HCT116 (cell line): ENCODE measurements around the gene WDR93. TPM values are rescaled to one million over a fixed set of nuclear protein-coding genes. Genes with fewer than 3 reads are reported as not detected.

Experiments
- ATAC-seq: fragments of 200-7000 bp; cut with Tn5 transposase; 2 replicates; pipeline ENCODE4 v1.9.1; 2020; ENCODE audit warnings: mild to moderate bottlenecking, moderate library complexity
- BruUV-seq: library from RNA; stranded (reverse); fragments of 400-500 nt; replicated peaks from 2 replicates; lab custom pipeline; 2021; lab: Mats Ljungman, UMichigan
- CTCF ChIA-PET: fragments of 300-600 bp; sonication (Branson Sonifier 250); formaldehyde crosslinking; loops from one replicate; lab custom pipeline; 2021; ENCODE audit warnings: antibody characterized with exemption; lab: Charles Lee
- POLR2A ChIA-PET: fragments of 300-600, 350-600 bp; sonication (Branson Sonifier 250); formaldehyde crosslinking; loops from one replicate; lab custom pipeline; 2021; ENCODE audit warnings: antibody characterized with exemption; lab: Charles Lee
- RAD21 ChIA-PET, 2 experiments: fragments of 300-600 bp; sonication (Branson Sonifier 250); formaldehyde crosslinking; loops; one replicate each; lab custom pipeline; 2023; ENCODE audit warnings: low total read pairs in 2 of 2; ENCODE audit not compliant: uncharacterized antibody in 2 of 2, unreplicated experiment in 2 of 2, low non-redundant PET in 1 of 2; lab: Charles Lee
- DNase-seq: peaks from one replicate; pipeline ENCODE4 v3.0.0-alpha.2; 2010; ENCODE audit warnings: low read depth, low spot score
- H2AFZ ChIP-seq: fragments of 200-600 bp; shearing (Covaris generic), sonication (generic); 2 replicates; pipeline ENCODE4 v1.6.1; 2017; ENCODE audit warnings: low read depth, mixed run types, mixed read lengths, antibody characterized with exemption, low read length; ENCODE audit not compliant: poor library complexity, severe bottlenecking
- H3K27ac ChIP-seq: 2 replicates; pipeline ENCODE4 v1.5.1; 2012; ENCODE audit warnings: low read depth, low read length
- H3K27me3 ChIP-seq: fragments of 200-600 bp; sonication (generic); 2 replicates; pipeline ENCODE4 v1.6.1; 2016; ENCODE audit warnings: mixed run types, low read length, mixed read lengths; ENCODE audit not compliant: insufficient read depth
- H3K36me3 ChIP-seq, 2 experiments: fragments of 200-500 bp in 1 of 2; fragments of 200-600 bp in 1 of 2; sonication (Bioruptor generic) in 1 of 2; sonication (generic) in 1 of 2; 2 replicates each; pipeline versions ENCODE4 v1.5.1 to v1.6.1; 2014 to 2016; ENCODE audit warnings: low read length in 2 of 2, inconsistent platforms in 1 of 2, mixed read lengths in 1 of 2, mixed run types in 1 of 2; ENCODE audit not compliant: insufficient read depth in 2 of 2, control insufficient read depth in 1 of 2
- H3K4me1 ChIP-seq, 2 experiments: fragments of 200-600 bp in 1 of 2; sonication (generic) in 1 of 2; 2 replicates each; pipeline versions ENCODE4 v1.5.1 to v1.6.1; 2012 to 2017; ENCODE audit warnings: low read length in 2 of 2, inconsistent platforms in 1 of 2, mild to moderate bottlenecking in 1 of 2, mixed read lengths in 1 of 2, mixed run types in 1 of 2, moderate library complexity in 1 of 2; ENCODE audit not compliant: insufficient read depth in 2 of 2, control insufficient read depth in 1 of 2
- H3K4me2 ChIP-seq: fragments of 200-600 bp; sonication (generic); 2 replicates; pipeline ENCODE4 v1.6.1; 2017; ENCODE audit warnings: mixed run types, low read length, mixed read lengths
- H3K4me3 ChIP-seq, 2 experiments: fragments of 200-600 bp in 1 of 2; sonication (generic) in 1 of 2; replicated peaks in 1 of 2; 2 replicates each; pipeline ENCODE4 v1.5.1; 2011 to 2016; ENCODE audit warnings: low read length in 2 of 2, control low read depth in 1 of 2, low read depth in 1 of 2, mild to moderate bottlenecking in 1 of 2, mixed read lengths in 1 of 2, mixed run types in 1 of 2
- H3K79me2 ChIP-seq: fragments of 200-600 bp; sonication (generic); 2 replicates; pipeline ENCODE4 v1.6.1; 2017; ENCODE audit warnings: mild to moderate bottlenecking, mixed run types, low read length, moderate library complexity, mixed read lengths; ENCODE audit not compliant: insufficient read depth
- H3K9ac ChIP-seq: fragments of 200-600 bp; sonication (generic); 2 replicates; pipeline ENCODE4 v1.6.1; 2016; ENCODE audit warnings: low read length, mixed read lengths
- H3K9me2 ChIP-seq: fragments of 200-600 bp; sonication (generic), shearing (Covaris generic); 2 replicates; pipeline ENCODE4 v1.6.1; 2017; ENCODE audit warnings: mixed run types, mild to moderate bottlenecking, moderate library complexity; ENCODE audit not compliant: insufficient read depth
- H3K9me3 ChIP-seq, 2 experiments: fragments of 200-500 bp in 1 of 2; fragments of 200-600 bp in 1 of 2; sonication (Bioruptor generic) in 1 of 2; sonication (generic) in 1 of 2; 2 replicates each; pipeline ENCODE4 v1.6.1; 2014 to 2017; ENCODE audit warnings: low read length in 2 of 2, mixed read lengths in 2 of 2, inconsistent platforms in 1 of 2, low read depth in 1 of 2, mild to moderate bottlenecking in 1 of 2, mixed run types in 1 of 2, moderate library complexity in 1 of 2; ENCODE audit not compliant: control insufficient read depth in 1 of 2, insufficient read depth in 1 of 2
- H4K20me1 ChIP-seq: fragments of 200-600 bp; sonication (generic), shearing (Covaris generic); 2 replicates; pipeline ENCODE4 v1.6.1; 2017; ENCODE audit warnings: mixed run types, mild to moderate bottlenecking, moderate library complexity; ENCODE audit not compliant: insufficient read depth
- ATF3 ChIP-seq: IDR thresholded peaks from 2 replicates; pipeline ENCODE4 v1.6.1; 2012
- CEBPB ChIP-seq: IDR thresholded peaks from 2 replicates; pipeline ENCODE4 v1.6.1; 2012; ENCODE audit warnings: low read depth
- EZH2 ChIP-seq: fragments of 200-600 bp; sonication (generic); IDR thresholded peaks from 2 replicates; pipeline ENCODE4 v1.6.1; 2017; ENCODE audit warnings: antibody characterized with exemption, mixed run types
- POLR2AphosphoS5 ChIP-seq: IDR thresholded peaks from 2 replicates; pipeline ENCODE4 v1.6.1; 2011; ENCODE audit warnings: mild to moderate bottlenecking, low read depth, low read length, moderate library complexity
- RAD21 ChIP-seq: IDR thresholded peaks from 2 replicates; pipeline ENCODE4 v1.6.1; 2012; ENCODE audit warnings: low read depth, mild to moderate bottlenecking
- SIN3A ChIP-seq: IDR thresholded peaks from 2 replicates; pipeline ENCODE4 v1.6.1; 2012; ENCODE audit warnings: low read depth
- SRF ChIP-seq: IDR thresholded peaks from 2 replicates; pipeline ENCODE4 v1.6.1; 2012; ENCODE audit warnings: low read depth
- ZFX ChIP-seq: fragments of 450-650 bp; IDR thresholded peaks from 2 replicates; pipeline ENCODE4 v1.6.1; 2017
- ZNF274 ChIP-seq: fragments of 200-500 bp; sonication (Bioruptor generic); IDR thresholded peaks from 2 replicates; pipeline ENCODE4 v1.6.1; 2014; ENCODE audit warnings: mild to moderate bottlenecking, low read depth, low read length, inconsistent platforms
- intact Hi-C: fragments of 100-400 bp; cut with micrococcal nuclease; formaldehyde crosslinking; loops from 2 replicates; pipeline ENCODE4 v1.10.0; 2022
- total RNA-seq: library from RNA; stranded (reverse); gene quantifications from one replicate; pipeline ENCODE4 v1.2.1, GENCODE V29; 2021; ENCODE audit not compliant: unreplicated experiment

Gene WDR93
- total RNA-seq, 1 experiment from 2014 or later = 0.42 TPM

GRCh38 chr15:89743594-89743993 lies 53.0 kb downstream of the WDR93 start:
- POLR2A ChIA-PET = no interaction called here
- DNase-seq = no peak

GRCh38 chr15:89745131-89745530 lies 54.5 kb downstream of the WDR93 start:
- no peak overlapping the region for H3K27ac ChIP-seq
- no peak for DNase-seq
- ChIA-PET CTCF (no interaction called here), POLR2A (no interaction called here), RAD21 (no interaction called here)
- no peak overlapping the region for H2AFZ ChIP-seq
- no peaks in the 10 kb centered on the region; the same call in 1 of the 2 replicates for H3K79me2 ChIP-seq
- H3K9ac ChIP-seq = no peak overlapping the region
- no peaks in the 10 kb centered on the region for H3K9me2 ChIP-seq
- H3K27me3 ChIP-seq = no peaks in the 10 kb centered on the region
- H3K36me3 ChIP-seq = no peaks in the 10 kb centered on the region
- H3K4me3 ChIP-seq = no peak overlapping the region
- no peak overlapping the region for H3K4me2 ChIP-seq
- intact Hi-C loops = loop anchor here (10.0 kb wide), 1 partner anchor 470 kb away; no protein-coding TSS in a partner anchor
- no peak for ATAC-seq
- no TSS peak for BruUV-seq
- no peaks in the 10 kb centered on the region for H3K9me3 ChIP-seq
- H3K4me1 ChIP-seq = peaks cover 2 to 16% of the 10 kb centered on the region in 2 experiments; a peak in 2 of 4 replicates
- TF ChIP-seq SIN3A (no peak), ZNF274 (no peak)
- no peaks in the 10 kb centered on the region for H4K20me1 ChIP-seq

More at GRCh38 chr15:89743594-89743993, 53.0 kb downstream of the WDR93 start:
- Histone ChIP-seq H3K4me2 (no peak overlapping the region), H4K20me1 (no peaks in the 10 kb centered on the region), H3K4me1 (0 out of 4 replicates have a peak, but pooled peaks cover 0 to 9% of the 10 kb centered on the region in 2 experiments), H3K27me3 (no peaks in the 10 kb centered on the region), H3K9me3 (no peaks in the 10 kb centered on the region), H3K9me2 (no peaks in the 10 kb centered on the region), H3K36me3 (no peaks in the 10 kb centered on the region), H3K4me3 (no peak overlapping the region), H3K9ac (no peak overlapping the region), H3K27ac (no peak overlapping the region), H3K79me2 (no peaks in the 10 kb centered on the region), H2AFZ (no peak overlapping the region)
- no peak for TF ChIP-seq ATF3
- TF ChIP-seq ZFX = no peak
- no peak for TF ChIP-seq ZNF274
- TF ChIP-seq RAD21 = no peak
- no peak for TF ChIP-seq EZH2
- TF ChIP-seq SRF = no peak
- TF ChIP-seq POLR2AphosphoS5 = no peak
- no peak for TF ChIP-seq CEBPB
- TF ChIP-seq SIN3A = no peak
- no peak for ATAC-seq
- ChIA-PET CTCF (no interaction called here), RAD21 (interaction anchor here in 1 of 2 experiments (0.6 kb wide), 1 partner anchor 1141 kb away, joined by 7 read pairs; the partner anchor contains the start of gene FES)
- intact Hi-C loops = loop anchor here (5.0 to 10.0 kb wide), 2 partner anchors 329 to 471 kb away; no protein-coding TSS in a partner anchor
- BruUV-seq = no TSS peak
